GM19395 (cell line): ENCODE data around the gene DYTN.

Experiments used
- ATAC-seq: cut with Tn5 transposase; IDR thresholded peaks from one replicate; pipeline ENCODE4 v1.9.1; 2021; ENCODE audit warnings: mild to moderate bottlenecking, moderate library complexity; ENCODE audit not compliant: unreplicated experiment

DYTN gene

DNA sequence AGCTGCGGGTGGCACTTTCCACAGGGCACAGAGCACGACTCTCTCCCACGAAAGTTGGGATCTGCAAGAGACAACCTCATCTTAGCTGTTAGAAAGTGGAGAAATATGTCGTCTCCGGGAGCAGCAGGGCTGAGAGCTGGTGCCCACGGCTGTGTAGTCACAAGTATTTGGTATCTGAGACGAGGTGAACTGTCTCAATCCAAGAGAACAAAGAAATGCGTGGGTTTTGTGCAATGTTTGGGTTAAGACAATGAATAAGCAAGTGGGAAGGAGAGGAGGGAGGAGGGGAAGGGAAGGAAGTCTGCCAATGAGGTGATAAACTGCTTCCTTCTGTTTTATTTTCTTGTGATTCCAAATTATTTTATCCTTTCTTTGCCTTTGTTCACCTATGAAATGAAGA, 18.0 kb downstream of the DYTN start:
- ATAC-seq, result no peak

DNA sequence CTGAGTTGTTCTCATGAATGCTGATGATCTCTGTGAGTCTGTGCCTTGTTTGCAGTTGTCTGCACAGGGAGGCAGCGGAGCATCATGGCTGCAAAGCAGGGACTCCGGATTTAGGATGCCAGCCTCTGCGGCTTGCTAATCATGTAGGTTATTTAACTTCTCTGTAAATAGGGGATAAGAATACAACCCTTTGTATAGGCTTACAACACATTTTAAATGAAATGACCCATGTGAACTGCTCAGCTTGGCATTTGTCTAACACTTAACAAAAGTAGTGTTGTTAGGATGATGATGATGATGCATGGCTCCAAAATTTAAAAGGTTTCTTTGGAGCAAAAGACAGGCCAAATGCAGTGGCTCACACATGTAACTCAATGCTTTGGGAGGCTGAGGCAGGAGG, 19.4 kb downstream of the DYTN start:
- ATAC-seq, result no peak

DNA sequence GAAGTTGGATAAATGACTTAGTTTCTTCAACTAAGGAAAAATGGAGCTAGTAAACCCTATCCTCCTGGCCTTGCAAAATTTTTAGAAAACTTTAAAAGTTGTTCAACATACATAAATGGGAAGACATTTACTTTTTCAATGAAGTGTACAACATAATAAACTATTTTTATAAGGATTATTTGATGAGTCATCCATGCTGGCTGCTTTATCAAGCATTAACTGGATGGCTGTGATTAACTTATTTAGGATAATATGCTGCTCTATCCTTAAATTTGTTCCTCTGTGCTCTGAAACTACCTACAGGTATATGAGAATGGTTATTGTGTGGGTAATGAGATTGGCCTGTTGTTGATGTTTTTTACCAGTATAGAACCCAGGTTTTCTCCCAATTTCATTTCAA, 21.3 kb downstream of the DYTN start:
- no peak for ATAC-seq

DNA sequence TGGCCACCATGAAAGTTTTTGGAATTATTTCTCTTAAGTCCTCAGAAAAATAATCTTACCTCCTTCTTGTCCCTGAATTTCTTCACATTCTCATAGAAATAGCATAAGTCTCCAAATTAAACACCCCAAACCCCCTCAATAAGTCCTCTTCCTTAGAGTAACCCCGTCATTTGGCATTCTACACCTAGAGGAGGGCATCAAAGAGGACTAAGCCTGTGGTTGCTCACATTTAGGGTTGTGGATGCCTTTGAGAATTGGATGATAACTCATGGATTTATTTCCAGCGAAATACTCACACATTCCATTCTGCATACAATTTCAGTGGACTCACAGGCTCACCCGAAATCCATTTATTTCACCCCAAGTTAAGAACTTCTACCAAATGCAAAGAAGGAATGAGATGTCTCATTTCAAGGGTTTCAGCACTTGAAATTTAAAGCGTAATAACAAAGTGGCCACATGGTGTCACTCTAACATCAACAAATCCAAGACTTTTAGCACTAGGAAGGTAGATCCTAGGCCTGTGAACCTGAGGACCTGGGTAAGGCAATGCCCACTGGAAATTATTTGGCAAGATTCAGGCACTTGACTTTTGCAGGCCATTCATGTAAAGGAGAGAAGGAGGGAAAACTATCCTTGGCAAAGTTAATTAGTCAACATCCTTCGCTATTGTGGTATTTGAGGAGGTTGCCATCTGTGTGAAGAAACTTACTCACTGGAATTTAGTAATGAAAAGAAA, 24.6 kb downstream of the DYTN start:
- peak; percentile 89 for ATAC-seq

DNA sequence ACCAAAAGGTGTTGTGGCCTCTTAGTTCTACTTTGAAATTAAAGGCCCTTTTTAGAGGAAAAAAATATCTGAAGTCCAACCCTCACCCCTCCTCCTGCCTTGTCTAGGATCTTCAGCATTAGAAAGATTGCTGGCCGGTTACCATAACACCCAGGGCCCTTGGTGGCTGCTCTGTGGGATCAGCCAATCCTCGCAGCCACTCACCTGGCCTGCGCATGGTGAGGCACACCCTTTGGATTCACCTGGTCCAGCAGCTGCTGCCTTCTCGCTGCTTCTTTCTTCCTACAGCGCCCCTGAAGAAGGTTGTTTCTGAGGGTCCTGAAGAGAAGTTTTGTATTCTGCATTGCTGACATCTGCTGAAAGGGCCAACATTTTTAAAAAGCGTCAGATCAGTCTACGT, 25.2 kb downstream of the DYTN start:
- ATAC-seq, result no peak

DNA sequence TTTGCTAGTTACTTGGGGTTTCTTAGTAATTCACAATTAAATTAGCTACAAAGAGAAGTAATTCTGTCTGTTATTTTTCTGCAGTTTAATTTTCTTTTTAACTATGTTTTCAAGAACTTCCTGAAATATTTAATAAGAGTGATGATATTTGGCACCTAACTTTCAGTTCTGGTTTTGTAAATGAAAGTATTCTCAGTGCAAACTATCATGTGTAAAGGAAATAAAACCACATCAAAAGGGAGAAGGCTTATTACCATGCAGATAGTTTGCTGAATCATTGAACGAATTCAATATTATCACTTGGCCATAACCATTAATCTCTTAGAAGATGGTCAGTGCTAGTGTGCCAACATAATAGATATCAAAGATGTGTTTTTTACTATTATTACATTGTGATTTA, 29.2 kb downstream of the DYTN start:
- no peak for ATAC-seq

DNA sequence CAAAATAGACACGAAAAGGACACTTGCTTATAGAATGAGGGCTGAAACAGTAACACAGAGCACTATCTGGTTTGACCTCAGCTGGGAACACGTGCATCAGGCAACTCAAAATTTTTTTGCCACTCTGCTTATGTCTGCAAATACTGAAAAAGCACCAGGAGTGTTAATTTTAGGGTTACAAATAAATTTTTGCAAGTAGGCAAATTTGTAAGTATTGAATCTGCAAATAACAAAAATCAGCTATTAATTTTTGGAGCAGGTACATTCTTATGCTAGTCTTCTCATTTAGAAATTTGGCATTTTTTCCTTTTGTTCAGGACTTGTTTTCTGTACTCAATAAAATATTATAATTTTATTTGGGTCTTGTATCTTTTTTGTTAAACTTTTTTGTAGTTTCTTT, 29.7 kb downstream of the DYTN start:
- no peak for ATAC-seq

DNA sequence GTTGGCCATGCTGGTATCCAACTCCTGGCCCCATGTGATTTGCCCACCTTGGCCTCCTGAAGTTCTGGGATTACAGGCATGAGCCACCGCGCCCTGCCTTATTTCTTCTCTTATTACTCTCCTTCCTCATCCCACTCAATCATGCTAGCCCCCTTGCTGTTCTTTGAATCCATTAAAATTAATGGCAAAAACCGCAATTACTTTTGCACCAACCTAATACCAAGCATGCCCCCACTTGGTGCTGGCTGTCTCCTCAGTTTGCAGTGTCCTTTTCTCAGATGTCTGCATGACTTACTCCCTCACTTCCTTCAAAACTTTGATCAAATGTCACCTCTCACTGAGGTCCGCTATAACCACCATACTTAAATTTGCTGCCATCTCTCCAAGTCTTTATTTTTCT, 34.6 kb downstream of the DYTN start:
- ATAC-seq, result no peak

DNA sequence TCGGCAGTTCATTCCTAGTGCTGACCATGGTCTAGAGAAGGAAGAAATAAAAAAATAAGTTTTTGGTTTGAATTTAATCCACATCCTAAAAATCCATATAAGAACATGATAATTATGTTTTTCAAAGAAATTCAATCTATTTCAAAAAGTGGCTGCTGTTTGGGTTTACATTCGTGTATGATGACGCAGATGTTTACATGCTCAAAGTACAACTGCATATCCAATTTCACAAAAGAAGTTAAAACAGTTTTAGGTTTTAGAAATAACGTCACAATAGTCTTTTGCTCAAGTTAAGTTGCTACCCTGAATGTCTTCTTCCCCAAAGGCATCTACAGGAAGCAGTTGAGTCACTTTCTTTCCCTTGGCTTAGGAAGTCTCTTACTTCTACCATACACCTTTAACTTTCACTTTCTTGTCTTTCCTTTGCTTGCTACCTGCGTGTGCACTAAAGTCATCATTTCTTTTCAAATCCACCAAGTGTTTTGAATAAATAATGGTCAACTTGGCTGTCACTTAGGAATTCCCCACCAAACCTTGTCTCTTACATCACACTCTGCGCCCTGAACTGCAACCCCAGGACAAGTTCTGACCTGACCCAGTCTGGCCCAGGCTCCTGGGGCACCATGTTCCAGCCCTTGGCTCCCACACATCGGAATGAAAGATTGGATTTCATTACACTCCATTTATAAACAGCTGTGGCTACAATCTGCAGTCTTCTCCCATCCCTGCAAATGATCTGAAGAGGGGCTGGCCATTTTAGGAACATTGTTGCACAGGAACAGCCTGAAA, 47.5 kb downstream of the DYTN start:
- ATAC-seq, result no peak

DNA sequence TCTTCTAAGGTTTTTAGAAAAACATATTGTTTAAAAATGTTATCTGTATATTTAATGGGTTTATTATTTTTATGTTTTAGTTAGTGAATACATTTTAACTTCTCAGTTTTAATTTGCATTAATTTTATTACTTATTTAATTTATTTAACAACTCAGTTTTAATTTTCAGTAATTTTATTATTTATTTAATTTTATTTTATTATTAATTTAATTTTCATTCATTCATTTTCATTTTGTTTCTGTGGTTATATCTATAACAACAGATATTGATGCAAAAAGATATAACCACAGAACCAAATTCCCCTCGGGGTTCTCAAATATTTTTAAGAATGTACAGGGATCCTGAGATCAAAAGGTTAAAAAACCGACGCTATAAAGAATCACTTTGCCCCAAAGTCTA, 52.9 kb downstream of the DYTN start:
- no peak for ATAC-seq

DNA sequence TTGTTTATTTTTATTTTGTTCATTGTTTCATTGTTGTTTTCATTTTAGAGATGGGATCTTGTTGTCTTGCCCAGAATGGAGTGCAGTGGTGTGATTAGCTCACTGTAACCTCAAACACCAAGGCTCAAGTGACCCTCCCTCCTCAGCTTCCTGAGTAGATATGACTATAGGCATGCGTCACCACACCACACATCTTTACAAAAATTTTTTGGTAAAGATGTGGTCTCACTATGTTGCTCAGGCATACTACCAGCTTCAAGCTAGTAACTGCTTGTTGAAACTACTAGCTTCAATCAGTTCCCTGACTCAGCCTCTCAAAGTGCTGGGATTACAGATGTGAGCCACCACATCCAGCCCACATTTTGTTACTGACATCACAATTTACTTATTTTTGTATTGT, 61.1 kb downstream of the DYTN start:
- no peak for ATAC-seq

DNA sequence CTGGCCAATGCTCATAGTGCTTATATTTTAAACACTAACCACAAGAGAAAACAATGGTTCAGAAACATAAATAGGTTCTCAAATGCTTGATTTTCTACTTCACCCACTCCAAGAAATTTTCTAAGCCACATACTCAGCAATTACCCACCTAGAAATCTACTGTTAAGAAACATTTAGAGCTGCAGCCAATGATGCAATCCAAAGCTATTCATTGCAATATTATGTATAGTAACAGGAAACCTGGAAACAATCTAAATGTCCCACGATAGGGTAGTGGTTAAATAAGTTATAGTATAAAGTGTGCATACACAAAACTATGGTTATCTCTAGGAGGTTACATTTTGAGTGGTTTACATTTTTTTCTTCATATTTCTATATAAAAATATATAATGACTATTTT, 70.2 kb downstream of the DYTN start:
- no peak for ATAC-seq

DNA sequence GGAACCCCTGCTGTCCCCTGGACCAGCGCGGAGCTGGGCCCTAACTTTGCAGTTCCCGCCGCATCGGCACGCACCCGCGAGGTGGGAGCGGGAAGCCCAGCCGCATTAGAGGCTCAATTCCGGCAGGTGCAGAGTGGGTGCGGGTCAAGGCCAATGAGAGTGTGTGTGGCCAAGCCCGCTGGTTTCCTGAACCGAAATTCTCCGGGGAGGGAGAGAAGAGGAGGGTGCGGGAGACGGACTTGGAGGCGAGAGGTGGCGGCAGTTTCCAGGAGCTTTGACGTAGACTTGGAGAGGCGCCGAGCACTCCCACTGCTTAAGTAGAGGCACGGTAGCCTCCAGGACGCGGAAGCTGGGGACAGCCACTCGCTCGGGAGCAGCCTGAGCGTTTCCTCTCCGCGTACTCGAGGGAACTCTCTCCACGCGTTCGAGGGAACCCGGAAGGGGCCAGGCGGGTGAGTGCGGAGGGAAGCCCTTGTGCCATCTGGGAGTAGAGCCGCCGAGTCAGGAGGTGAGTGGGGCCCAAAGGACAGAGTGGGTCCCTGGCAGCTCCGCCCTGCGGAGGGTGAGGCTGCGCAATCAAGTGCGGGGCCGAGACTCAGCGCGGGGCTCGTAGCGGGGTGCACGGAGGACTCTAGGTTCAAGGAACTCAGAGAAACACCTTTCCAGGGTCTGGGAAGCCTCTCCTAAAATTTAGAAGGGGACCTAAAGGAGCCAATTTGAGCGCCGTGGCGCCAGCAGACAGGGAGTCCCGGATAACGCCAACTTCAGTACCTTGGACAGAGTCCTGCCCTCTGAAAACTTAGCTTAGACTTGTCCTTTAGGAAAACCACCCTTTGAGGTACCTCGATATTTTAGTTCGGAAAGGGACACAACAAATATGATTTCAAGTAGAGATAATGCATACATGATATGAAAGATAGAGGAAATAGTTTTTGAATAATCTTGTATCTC, 75.8 kb downstream of the DYTN start, which contains the start of gene FAM237A:
FAM237A (plus strand) TSS at position 413 of the 951 bp plus-strand sequence. CDS start 1,750 bp downstream, outside the sequence.
- no peak for ATAC-seq

DNA sequence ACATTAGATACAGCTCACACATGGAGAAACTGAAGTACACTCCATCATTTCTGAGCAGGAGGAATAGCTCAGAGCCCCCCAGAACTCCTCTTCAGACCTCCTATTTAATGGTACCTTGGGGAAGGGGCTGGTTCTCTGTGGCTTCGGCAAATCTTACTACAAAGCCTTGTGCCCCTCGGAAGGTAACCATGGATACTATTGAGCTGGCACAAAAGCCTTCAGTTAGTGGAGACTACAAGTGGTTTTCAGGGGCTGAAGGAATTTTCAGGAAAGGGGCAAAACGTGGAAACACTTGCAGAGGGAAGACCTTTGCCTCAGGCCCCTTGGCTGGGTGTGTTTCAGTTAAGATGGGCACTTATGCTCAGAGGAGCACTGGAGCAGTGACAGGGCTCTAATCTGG, 77.0 kb downstream of the DYTN start:
- ATAC-seq, result no peak

DNA sequence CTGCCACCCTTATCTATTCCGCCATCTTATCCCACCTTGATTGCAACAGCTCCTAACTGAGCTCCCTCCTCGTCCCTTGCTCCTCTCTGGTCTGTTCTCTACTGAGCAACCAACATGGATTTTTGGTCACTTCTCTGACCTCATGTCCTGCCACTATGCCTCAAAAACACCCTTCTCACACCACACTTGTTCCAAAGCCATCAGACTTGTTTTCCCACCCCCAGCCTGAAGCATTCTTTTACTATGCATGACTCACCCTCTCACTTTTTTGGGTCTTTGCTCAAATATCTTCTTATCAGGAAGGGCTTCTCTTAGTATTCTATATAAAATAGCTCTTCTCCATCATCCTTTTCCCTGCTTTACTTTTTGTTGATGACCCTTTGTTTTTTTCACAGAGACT, 78.6 kb downstream of the DYTN start:
- no peak for ATAC-seq

DNA sequence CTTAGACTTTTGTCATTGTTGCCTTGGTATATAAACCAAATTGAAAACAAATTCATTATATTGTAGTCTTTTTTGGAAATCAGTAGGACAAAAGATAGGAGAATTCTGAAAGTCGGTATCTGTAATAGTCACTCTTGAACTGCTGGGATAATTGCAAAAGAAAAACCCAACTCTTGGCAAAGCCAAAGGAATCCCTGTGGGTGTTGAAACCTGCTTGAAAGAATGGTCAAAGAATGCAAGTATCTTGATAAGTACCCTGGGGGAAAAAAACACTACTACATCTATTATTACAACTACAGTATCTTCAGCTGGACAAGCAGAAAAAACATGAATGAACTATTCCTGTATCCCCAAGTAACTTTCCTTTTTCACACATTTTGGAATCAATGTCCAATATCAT, 83.2 kb downstream of the DYTN start:
- ATAC-seq, result no peak

DNA sequence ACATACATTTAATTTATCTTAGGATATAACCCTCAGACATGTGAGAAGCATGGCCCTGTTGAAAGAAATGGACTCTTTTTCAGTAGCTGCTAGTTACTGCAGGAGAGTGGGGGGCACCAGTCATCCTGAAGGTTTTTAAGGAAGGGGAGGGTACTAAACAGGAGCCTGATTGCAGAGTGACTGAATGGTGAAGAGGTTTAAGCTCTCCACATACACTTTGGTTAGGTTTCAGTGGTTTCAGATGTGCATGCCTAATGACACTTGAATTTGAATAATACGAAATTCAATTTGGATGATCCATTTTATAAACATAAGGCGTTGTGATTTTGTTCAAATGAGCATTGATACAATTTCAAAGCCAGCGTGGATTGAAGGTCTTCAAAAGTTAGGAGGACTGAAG, 86.9 kb downstream of the DYTN start:
- ATAC-seq, result no peak

DNA sequence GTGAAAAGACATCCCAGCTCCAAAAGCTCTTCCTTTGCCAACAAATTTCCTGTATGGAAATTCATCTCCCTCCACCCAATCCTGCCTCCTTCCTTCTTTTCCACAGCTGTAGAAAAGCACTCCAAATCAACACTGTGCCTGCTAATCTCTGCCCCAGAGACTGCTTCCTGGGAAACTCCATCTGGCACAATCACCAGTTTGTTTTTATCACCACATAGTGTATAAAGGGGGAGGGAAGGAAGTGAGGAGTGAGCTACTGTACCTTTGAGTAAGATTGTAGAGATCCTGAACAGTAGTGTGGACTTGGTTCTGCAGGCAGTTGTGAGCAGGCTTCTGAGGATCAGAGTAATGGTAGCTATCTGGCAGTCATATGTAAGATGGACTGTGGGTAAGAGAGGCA, 90.6 kb downstream of the DYTN start:
- ATAC-seq, result no peak

DNA sequence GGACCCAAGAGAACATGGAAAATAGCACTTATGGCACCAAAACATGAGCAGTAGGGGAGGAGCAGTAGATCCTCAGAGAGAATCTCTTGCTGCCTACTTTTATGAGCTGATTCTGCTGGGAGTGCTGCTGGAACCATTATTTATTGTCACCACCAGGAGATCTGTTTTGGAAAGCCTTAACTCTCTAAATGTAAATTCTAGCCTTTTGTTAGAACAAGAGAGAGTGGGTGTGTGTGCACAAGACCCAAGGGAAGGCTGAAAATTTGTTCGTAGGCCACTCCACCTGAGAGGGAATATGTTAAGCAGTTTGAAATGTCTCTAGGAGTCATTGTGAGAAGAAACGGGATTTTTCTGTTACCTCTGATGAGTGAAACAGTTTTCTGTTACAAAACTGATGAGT, 92.1 kb downstream of the DYTN start:
- no peak for ATAC-seq

DNA sequence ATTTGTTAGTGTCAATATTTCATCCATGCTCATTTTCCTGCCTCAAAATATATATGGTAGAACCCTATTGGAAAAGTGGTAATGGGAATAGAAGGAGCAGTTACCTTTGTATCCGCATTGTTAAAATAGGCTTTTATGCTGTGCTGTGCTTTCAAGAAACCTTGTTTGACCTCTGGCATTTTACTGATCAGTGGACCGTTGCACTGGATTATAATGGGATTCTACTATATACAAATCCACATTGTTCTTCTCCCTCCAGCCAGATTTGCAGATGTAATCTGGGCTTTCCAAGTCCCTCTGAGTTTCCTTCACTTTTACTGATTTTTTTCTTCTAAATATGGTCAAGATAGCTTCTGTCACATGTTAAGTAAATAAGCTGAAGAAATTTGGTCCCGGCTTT, 99.2 kb downstream of the DYTN start:
- no peak for ATAC-seq

DNA sequence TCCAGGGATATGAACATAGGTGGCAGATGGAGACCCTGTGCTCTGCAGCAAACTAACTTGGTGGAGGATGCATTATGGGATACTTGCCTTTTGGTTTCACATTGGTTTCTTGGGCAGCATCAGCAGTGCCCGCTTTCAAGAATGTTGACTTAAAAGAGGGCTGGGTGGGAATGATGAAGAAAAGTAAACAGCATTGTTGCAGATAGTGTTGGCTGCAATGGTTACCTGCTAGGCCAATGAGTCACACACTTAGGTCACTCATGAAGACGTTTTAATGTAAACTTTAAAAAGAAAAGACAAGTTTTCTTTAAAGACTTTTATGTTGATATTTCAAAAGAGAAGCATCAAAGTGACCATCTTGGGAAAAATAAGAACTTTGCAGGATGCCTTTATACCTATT, 102.0 kb downstream of the DYTN start:
- ATAC-seq, result no peak
